Keratinocyte (primary cell): ENCODE measurements around the gene PLA2R1. TPM values are rescaled to one million over a fixed set of nuclear protein-coding genes. Genes with fewer than 3 reads are reported as not detected.

ENCODE experiments used
- DNase-seq: peaks from one replicate; pipeline ENCODE4 v3.0.0-alpha.2; 2011; ENCODE audit warnings: low read depth, missing footprints, low spot score
- FAIRE-seq: peaks from 2 replicates; lab custom pipeline; 2011; peaks lifted over from hg19 to GRCh38; lab: Jason Lieb, UNC
- H2AFZ ChIP-seq: 2 replicates; pipeline ENCODE4 v1.6.0; 2012; ENCODE audit warnings: low read length, control low read depth, inconsistent platforms; ENCODE audit not compliant: control insufficient read depth
- H3K27ac ChIP-seq: 2 replicates; pipeline ENCODE4 v1.5.1; 2011; ENCODE audit warnings: low read length; ENCODE audit not compliant: control insufficient read depth, insufficient read depth
- H3K27me3 ChIP-seq: 3 replicates; pipeline ENCODE4 v1.6.0; 2011; ENCODE audit warnings: low read length; ENCODE audit not compliant: control insufficient read depth, insufficient read depth; ENCODE audit errors: extremely low read depth
- H3K36me3 ChIP-seq, 2 experiments: 2 replicates in 1 of 2; 3 replicates in 1 of 2; pipeline ENCODE4 v1.5.1; 2011; ENCODE audit warnings: low read length in 2 of 2, mild to moderate bottlenecking in 1 of 2; ENCODE audit not compliant: control insufficient read depth in 2 of 2, insufficient read depth in 2 of 2; ENCODE audit errors: extremely low read depth in 1 of 2
- H3K4me1 ChIP-seq: 3 replicates; pipeline ENCODE4 v1.5.1; 2011; ENCODE audit warnings: low read length; ENCODE audit not compliant: control insufficient read depth, insufficient read depth; ENCODE audit errors: extremely low read depth
- H3K4me2 ChIP-seq: 3 replicates; pipeline ENCODE4 v1.6.0; 2011; ENCODE audit warnings: low read depth, low read length; ENCODE audit not compliant: control insufficient read depth, insufficient read depth; ENCODE audit errors: extremely low read depth
- H3K4me3 ChIP-seq, 3 experiments: fragments of 200-600 bp in 1 of 3; sonication (generic) in 1 of 3; 2 replicates in 2 of 3; 3 replicates in 1 of 3; pipeline ENCODE4 v1.5.1; 2011 to 2016; ENCODE audit warnings: low read length in 3 of 3, mild to moderate bottlenecking in 3 of 3, control low read depth in 2 of 3, inconsistent platforms in 1 of 3, low read depth in 1 of 3, mixed read lengths in 1 of 3, mixed run types in 1 of 3, moderate library complexity in 1 of 3; ENCODE audit not compliant: control insufficient read depth in 2 of 3, insufficient read depth in 2 of 3; ENCODE audit errors: extremely low read depth in 1 of 3
- H3K79me2 ChIP-seq: 2 replicates; pipeline ENCODE4 v1.6.0; 2012; ENCODE audit warnings: low read length; ENCODE audit not compliant: control insufficient read depth, insufficient read depth
- H3K9ac ChIP-seq: 3 replicates; pipeline ENCODE4 v1.6.0; 2011; ENCODE audit warnings: low read length; ENCODE audit not compliant: control insufficient read depth, insufficient read depth; ENCODE audit errors: extremely low read depth
- H3K9me1 ChIP-seq: 3 replicates; pipeline ENCODE4 v1.6.0; 2011; ENCODE audit warnings: low read length; ENCODE audit not compliant: control insufficient read depth, insufficient read depth; ENCODE audit errors: extremely low read depth
- H3K9me3 ChIP-seq: 2 replicates; pipeline ENCODE4 v1.5.1; 2012; ENCODE audit warnings: low read depth, low read length; ENCODE audit not compliant: control insufficient read depth
- H4K20me1 ChIP-seq: 3 replicates; pipeline ENCODE4 v1.6.0; 2011; ENCODE audit warnings: low read length; ENCODE audit not compliant: control insufficient read depth, insufficient read depth; ENCODE audit errors: extremely low read depth
- CTCF ChIP-seq, 3 experiments: IDR thresholded peaks in 1 of 3; conservative IDR thresholded peaks in 1 of 3; optimal IDR thresholded peaks in 1 of 3; 2 replicates in 2 of 3; 3 replicates in 1 of 3; pipeline versions ENCODE3 to v1.5.1; 2011; ENCODE audit warnings: low read length in 3 of 3, mild to moderate bottlenecking in 3 of 3, moderate library complexity in 2 of 3, control low read depth in 1 of 3, inconsistent platforms in 1 of 3; ENCODE audit not compliant: insufficient read depth in 2 of 3; ENCODE audit errors: extremely low read depth in 1 of 3
- EZH2 ChIP-seq: IDR thresholded peaks from one replicate; pipeline ENCODE4 v1.6.1; 2012; ENCODE audit warnings: inconsistent platforms, mild to moderate bottlenecking, low read length, moderate library complexity
- dilution Hi-C: fragments of 300-500 bp; cut with MboI; formaldehyde crosslinking; loops from one replicate; pipeline ENCODE4 v1.7.0; 2020; ENCODE audit warnings: low sequenced_read_pairs; ENCODE audit not compliant: extremely low pct_ligation_motif_present
- polyA plus RNA-seq, 5 experiments: library from polyadenylated mRNA; depleted of rRNA in 3 of 5; stranded (reverse) in 3 of 5; stranded (forward) in 1 of 5; unstranded in 1 of 5; fragments of >200 nt; gene quantifications; 1 replicate in 1 of 5; 2 replicates in 3 of 5; 3 replicates in 1 of 5; pipeline versions ENCODE4 v1.2.1 to v1.2.3, GENCODE V29; 2011 to 2012; ENCODE audit warnings: missing spikeins in 2 of 5, low read depth in 1 of 5, low replicate concordance in 1 of 5

The PLA2R1 gene
- polyA plus RNA-seq, 1 donor (not counting 4 experiments of a cell fraction or from before 2014, with no cell fraction given), result 12.3 TPM

- no peak overlapping the region for H3K27ac ChIP-seq
- DNase-seq (no peak), FAIRE-seq (no peak)
- H3K9me3 ChIP-seq, result no peaks in the 10 kb centered on the region
- no peak overlapping the region for H3K4me2 ChIP-seq
- no peaks in the 10 kb centered on the region for H3K4me1 ChIP-seq
- H3K9me1 ChIP-seq, result no peaks in the 10 kb centered on the region
- no peak overlapping the region for H3K9ac ChIP-seq
- H4K20me1 ChIP-seq, result no peaks in the 10 kb centered on the region
- no peaks in the 10 kb centered on the region for H3K36me3 ChIP-seq
- dilution Hi-C loops, result no loop called here
- no peaks in the 10 kb centered on the region for H3K79me2 ChIP-seq
- no peaks in the 10 kb centered on the region for H3K27me3 ChIP-seq
- H3K4me3 ChIP-seq, result no peak overlapping the region
- no peak for TF ChIP-seq EZH2
- TF ChIP-seq CTCF (optimal IDR thresholded peaks at IDR 0.05 in 1 of 3, IDR thresholded peaks at IDR 0.05 in 1 of 3, conservative IDR thresholded peaks at IDR 0.05 in 1 of 3; ENCODE audit: extremely low read depth in 1 of 3, insufficient read depth in 2 of 3, low read length in 3 of 3), result no peak
- H2AFZ ChIP-seq, result no peak overlapping the region
Measured at GRCh38 chr2:160076914-160077313, 14.5 kb upstream of the PLA2R1 start.

- Histone ChIP-seq H3K27me3 (no peaks in the 10 kb centered on the region), H3K27ac (no peak overlapping the region), H4K20me1 (no peaks in the 10 kb centered on the region), H3K4me1 (no peaks in the 10 kb centered on the region), H3K4me2 (no peak overlapping the region), H3K36me3 (no peaks in the 10 kb centered on the region), H2AFZ (no peak overlapping the region), H3K9me1 (no peaks in the 10 kb centered on the region), H3K4me3 (no peak overlapping the region), H3K9me3 (no peaks in the 10 kb centered on the region), H3K9ac (no peak overlapping the region), H3K79me2 (no peaks in the 10 kb centered on the region)
- TF ChIP-seq EZH2 (no peak), CTCF (optimal IDR thresholded peaks at IDR 0.05 in 1 of 3, IDR thresholded peaks at IDR 0.05 in 1 of 3, conservative IDR thresholded peaks at IDR 0.05 in 1 of 3; ENCODE audit: extremely low read depth in 1 of 3, insufficient read depth in 2 of 3, low read length in 3 of 3) (no peak)
- DNase-seq (no peak), FAIRE-seq (no peak)
- dilution Hi-C loops, result no loop called here
Measured at GRCh38 chr2:160076241-160076640, 13.8 kb upstream of the PLA2R1 start.
